ENCODE measurements around the gene CYP26C1.

DNA sequence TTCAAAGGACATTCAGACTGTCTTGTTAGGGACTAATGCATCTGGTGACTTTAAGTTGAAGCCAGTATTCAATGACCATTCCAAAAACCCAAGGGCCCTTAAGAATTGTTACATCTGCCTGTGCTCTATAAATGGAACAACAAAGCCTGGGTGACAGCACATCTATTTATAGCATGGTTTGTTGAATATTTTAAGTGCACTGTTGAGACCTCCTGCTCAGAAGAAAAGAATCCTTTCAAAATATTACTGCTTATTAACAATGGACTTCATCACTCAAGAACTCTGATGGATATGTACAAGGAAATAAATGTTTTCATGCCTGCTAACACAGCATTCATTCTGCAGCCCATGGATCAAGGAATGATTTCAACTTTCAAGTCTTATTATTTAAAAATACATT is 33.1 kb upstream of the CYP26C1 start:
- no peak for TF ChIP-seq POLR2A (IDR thresholded peaks at IDR 0.05; ENCODE audit: low read depth, low read length)
- TF ChIP-seq MXI1 (IDR thresholded peaks at IDR 0.05; ENCODE audit: borderline replicate concordance, low read depth, low read length): no peak
- TF ChIP-seq, protein P1, sequence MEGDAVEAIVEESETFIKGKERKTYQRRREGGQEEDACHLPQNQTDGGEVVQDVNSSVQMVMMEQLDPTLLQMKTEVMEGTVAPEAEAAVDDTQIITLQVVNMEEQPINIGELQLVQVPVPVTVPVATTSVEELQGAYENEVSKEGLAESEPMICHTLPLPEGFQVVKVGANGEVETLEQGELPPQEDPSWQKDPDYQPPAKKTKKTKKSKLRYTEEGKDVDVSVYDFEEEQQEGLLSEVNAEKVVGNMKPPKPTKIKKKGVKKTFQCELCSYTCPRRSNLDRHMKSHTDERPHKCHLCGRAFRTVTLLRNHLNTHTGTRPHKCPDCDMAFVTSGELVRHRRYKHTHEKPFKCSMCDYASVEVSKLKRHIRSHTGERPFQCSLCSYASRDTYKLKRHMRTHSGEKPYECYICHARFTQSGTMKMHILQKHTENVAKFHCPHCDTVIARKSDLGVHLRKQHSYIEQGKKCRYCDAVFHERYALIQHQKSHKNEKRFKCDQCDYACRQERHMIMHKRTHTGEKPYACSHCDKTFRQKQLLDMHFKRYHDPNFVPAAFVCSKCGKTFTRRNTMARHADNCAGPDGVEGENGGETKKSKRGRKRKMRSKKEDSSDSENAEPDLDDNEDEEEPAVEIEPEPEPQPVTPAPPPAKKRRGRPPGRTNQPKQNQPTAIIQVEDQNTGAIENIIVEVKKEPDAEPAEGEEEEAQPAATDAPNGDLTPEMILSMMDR (conservative IDR thresholded peaks at IDR 0.05; ENCODE audit: low read depth, low read length): no peak
- no peak for TF ChIP-seq FOS (IDR thresholded peaks at IDR 0.05; ENCODE audit: low read depth, low read length)
